ENCODE measurements around the gene PTPRB. TPM values are rescaled to one million over a fixed set of nuclear protein-coding genes. Genes with fewer than 3 reads are reported as not detected.

Gene PTPRB
- total RNA-seq, 4 donors from 2014 or later: 2.0 to 15.9 (median 8.0) TPM

GRCh38 chr12:70469221-70469820, 167.9 kb downstream of the PTPRB start:
- no peak for DNase-seq (ENCODE audit: low spot score in 2 of 2)
- no peak overlapping the region for H3K4me3 ChIP-seq
- H3K36me3 ChIP-seq: no peaks in the 10 kb centered on the region
- peaks cover under 1% of the 10 kb centered on the region for H3K9me3 ChIP-seq
- WGBS: 92% methylated on average over 12 of the region's 12 CpGs
- H3K4me1 ChIP-seq: no peaks in the 10 kb centered on the region
- H3K27ac ChIP-seq: no peak overlapping the region
- H3K27me3 ChIP-seq: no peaks in the 10 kb centered on the region
- TF ChIP-seq POLR2A (IDR thresholded peaks at IDR 0.05) (no peak), POLR2AphosphoS5 (IDR thresholded peaks at IDR 0.05) (no peak), CTCF (IDR thresholded peaks at IDR 0.05) (no peak)

DNA sequence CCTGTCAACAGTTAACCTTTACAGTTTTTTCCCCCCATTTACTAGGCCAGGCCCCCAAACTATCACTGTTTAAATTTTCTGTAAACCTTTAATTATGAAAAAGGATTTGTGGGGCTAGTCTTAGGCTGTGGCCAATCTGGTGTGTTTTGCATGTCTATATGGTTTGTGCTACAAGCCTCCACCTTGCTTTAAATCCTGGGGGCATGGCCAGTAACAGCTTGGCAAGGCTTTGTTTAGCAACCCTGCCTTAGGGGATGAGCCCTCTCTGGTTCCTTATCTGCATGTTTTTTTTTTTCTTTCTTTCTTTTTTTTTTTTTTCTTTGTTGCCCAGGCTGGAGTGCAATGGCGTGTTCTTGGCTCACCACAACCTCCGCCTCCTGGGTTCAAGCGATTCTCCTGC, 168.5 kb downstream of the PTPRB start:
- Histone ChIP-seq H3K4me3 (no peak overlapping the region), H3K36me3 (no peaks in the 10 kb centered on the region), H3K27ac (no peak overlapping the region), H3K27me3 (no peaks in the 10 kb centered on the region), H3K4me1 (no peaks in the 10 kb centered on the region), H3K9me3 (peaks cover 6% of the 10 kb centered on the region)
- DNase-seq (ENCODE audit: low spot score in 2 of 2): no peak
- TF ChIP-seq CTCF (IDR thresholded peaks at IDR 0.05) (no peak), POLR2AphosphoS5 (IDR thresholded peaks at IDR 0.05) (no peak), EP300 (IDR thresholded peaks at IDR 0.05) (no peak), POLR2A (IDR thresholded peaks at IDR 0.05) (no peak)
- WGBS: 96% methylated on average over 3 of the region's 3 CpGs

- H3K27me3 ChIP-seq: no peaks in the 10 kb centered on the region
- H3K36me3 ChIP-seq: no peaks in the 10 kb centered on the region
- H3K27ac ChIP-seq: no peak overlapping the region
- DNase-seq (ENCODE audit: low spot score in 2 of 2): no peak
- TF ChIP-seq POLR2AphosphoS5 (IDR thresholded peaks at IDR 0.05) (no peak), EP300 (IDR thresholded peaks at IDR 0.05) (no peak), POLR2A (IDR thresholded peaks at IDR 0.05) (no peak), CTCF (IDR thresholded peaks at IDR 0.05) (no peak)
- H3K4me3 ChIP-seq: no peak overlapping the region
- peaks cover 6% of the 10 kb centered on the region for H3K9me3 ChIP-seq
- 87% methylated on average over 10 of the region's 10 CpGs for WGBS
- no peaks in the 10 kb centered on the region for H3K4me1 ChIP-seq
Observed at GRCh38 chr12:70467918-70468733, 169.1 kb downstream of the PTPRB start.

- no peak overlapping the region for H3K27ac ChIP-seq
- H3K27me3 ChIP-seq: no peaks in the 10 kb centered on the region
- no peak for TF ChIP-seq EP300 (IDR thresholded peaks at IDR 0.05)
- TF ChIP-seq CTCF (IDR thresholded peaks at IDR 0.05): no peak
- no peak for TF ChIP-seq POLR2AphosphoS5 (IDR thresholded peaks at IDR 0.05)
- no peak for TF ChIP-seq POLR2A (IDR thresholded peaks at IDR 0.05)
- no peak for DNase-seq (ENCODE audit: low spot score in 2 of 2)
- H3K36me3 ChIP-seq: no peaks in the 10 kb centered on the region
- peaks cover 6% of the 10 kb centered on the region for H3K9me3 ChIP-seq
- H3K4me1 ChIP-seq: no peaks in the 10 kb centered on the region
- WGBS: 81% methylated on average over 2 of the region's 2 CpGs
- H3K4me3 ChIP-seq: no peak overlapping the region
Observed at GRCh38 chr12:70467476-70467875, 169.8 kb downstream of the PTPRB start.

- no peak overlapping the region for H3K27ac ChIP-seq
- H3K4me3 ChIP-seq: no peak overlapping the region
- H3K4me1 ChIP-seq: no peaks in the 10 kb centered on the region
Observed at GRCh38 chr12:70466753-70467152, 170.5 kb downstream of the PTPRB start.

More at GRCh38 chr12:70466753-70467152, 170.5 kb downstream of the PTPRB start:
- H3K9me3 ChIP-seq: peaks cover 6% of the 10 kb centered on the region
- DNase-seq (ENCODE audit: low spot score in 2 of 2): no peak
- H3K27me3 ChIP-seq: no peaks in the 10 kb centered on the region
- TF ChIP-seq EP300 (IDR thresholded peaks at IDR 0.05): no peak
- no peak for TF ChIP-seq POLR2AphosphoS5 (IDR thresholded peaks at IDR 0.05)
- TF ChIP-seq POLR2A (IDR thresholded peaks at IDR 0.05): no peak
- no peak for TF ChIP-seq CTCF (IDR thresholded peaks at IDR 0.05)
- no peaks in the 10 kb centered on the region for H3K36me3 ChIP-seq
- 98% methylated on average over 2 of the region's 2 CpGs for WGBS

Measured in suprapubic skin (tissue), 4 donors.